SU-DHL-6 (cell line): ENCODE results near the gene CACNA2D4.

Experiments
- H2AFZ ChIP-seq: fragments of 200-600 bp; sonication (generic); 2 replicates; pipeline ENCODE4 v1.6.1; 2014; ENCODE audit warnings: low read depth, mild to moderate bottlenecking, moderate library complexity, mixed read lengths, antibody characterized with exemption, low read length; ENCODE audit not compliant: severe bottlenecking
- H3F3A ChIP-seq: fragments of 200-600 bp; shearing (Covaris generic); 2 replicates; pipeline ENCODE4 v1.6.0; 2016; ENCODE audit warnings: antibody characterized with exemption, mild to moderate bottlenecking; ENCODE audit not compliant: insufficient read depth
- H3K27ac ChIP-seq: fragments of 200-600 bp; sonication (generic); 2 replicates; pipeline ENCODE4 v1.5.1; 2016; ENCODE audit warnings: low read depth, mild to moderate bottlenecking, low read length, moderate library complexity, mixed read lengths
- H3K27me3 ChIP-seq: fragments of 200-600 bp; sonication (generic), shearing (Covaris generic); 2 replicates; pipeline ENCODE4 v1.6.0; 2014; ENCODE audit warnings: mild to moderate bottlenecking, low read length
- H3K36me3 ChIP-seq: fragments of 200-600 bp; sonication (generic); 2 replicates; pipeline ENCODE4 v1.6.1; 2014; ENCODE audit warnings: mild to moderate bottlenecking, low read length, mixed read lengths
- H3K4me2 ChIP-seq: fragments of 300-600, 200-600 bp; shearing (Covaris generic), sonication (generic); 2 replicates; pipeline ENCODE4 v1.6.0; 2014; ENCODE audit warnings: low read length, low read depth, mild to moderate bottlenecking; ENCODE audit not compliant: poor library complexity, severe bottlenecking
- H3K4me3 ChIP-seq: fragments of 200-600 bp; sonication (generic); 2 replicates; pipeline ENCODE4 v1.5.1; 2014; ENCODE audit warnings: antibody characterized with exemption, low read length, mild to moderate bottlenecking, mixed read lengths; ENCODE audit not compliant: insufficient read depth, poor library complexity, severe bottlenecking
- H3K79me2 ChIP-seq: fragments of 200-600 bp; sonication (generic); 2 replicates; pipeline ENCODE4 v1.6.1; 2014; ENCODE audit warnings: mild to moderate bottlenecking, low read length, moderate library complexity; ENCODE audit not compliant: insufficient read depth
- H3K9ac ChIP-seq: fragments of 200-600 bp; sonication (generic); 2 replicates; pipeline ENCODE4 v1.7.0; 2014; ENCODE audit warnings: mild to moderate bottlenecking, low read length
- H3K9me2 ChIP-seq: fragments of 200-600 bp; sonication (generic); replicated peaks from 2 replicates; pipeline ENCODE4 v1.6.1; 2014; ENCODE audit warnings: low read length; ENCODE audit not compliant: insufficient read depth
- H3K9me3 ChIP-seq: fragments of 200-600 bp; sonication (generic); 2 replicates; pipeline ENCODE4 v1.6.1; 2014; ENCODE audit warnings: low read length, mixed read lengths; ENCODE audit not compliant: insufficient read depth
- H4K20me1 ChIP-seq: fragments of 200-600 bp; sonication (generic); 2 replicates; pipeline ENCODE4 v1.6.1; 2014; ENCODE audit warnings: low read depth, mild to moderate bottlenecking, antibody characterized with exemption, low read length, moderate library complexity, mixed read lengths
- CTCF ChIP-seq: fragments of 200-600 bp; sonication (generic); IDR thresholded peaks from one replicate; pipeline ENCODE4 v1.5.1; 2017; ENCODE audit warnings: antibody characterized with exemption, mild to moderate bottlenecking, low read length, moderate library complexity; ENCODE audit not compliant: insufficient read depth, poor library complexity, severe bottlenecking
- EZH2phosphoT487 ChIP-seq: fragments of 200-600 bp; sonication (generic), shearing (Covaris generic); conservative IDR thresholded peaks from 2 replicates; pipeline ENCODE4 v1.6.1; 2018; ENCODE audit warnings: mild to moderate bottlenecking, antibody characterized with exemption, low read length, moderate library complexity, mixed read lengths

CACNA2D4 gene

GRCh38 chr12:1794440-1795090 is 123.9 kb downstream of the CACNA2D4 start:
- H3K9ac ChIP-seq, result no peak overlapping the region
- H4K20me1 ChIP-seq, result no peaks in the 10 kb centered on the region
- no peaks in the 10 kb centered on the region for H3K9me3 ChIP-seq
- H3K4me2 ChIP-seq, result no peak overlapping the region
- H3K36me3 ChIP-seq, result no peaks in the 10 kb centered on the region
- no peak overlapping the region for H2AFZ ChIP-seq
- no peaks in the 10 kb centered on the region for H3K27me3 ChIP-seq
- TF ChIP-seq CTCF (no peak), EZH2phosphoT487 (no peak)
- no peak overlapping the region for H3K4me3 ChIP-seq
- H3K27ac ChIP-seq, result no peak overlapping the region
- H3F3A ChIP-seq, result peaks cover 7% of the 10 kb centered on the region; the same call in 1 of the 2 replicates
- H3K79me2 ChIP-seq, result no peaks in the 10 kb centered on the region
- H3K9me2 ChIP-seq, result no peaks in the 10 kb centered on the region

- Histone ChIP-seq H3F3A (peaks cover 7% of the 10 kb centered on the region; the same call in 1 of the 2 replicates), H3K9me2 (no peaks in the 10 kb centered on the region), H3K36me3 (no peaks in the 10 kb centered on the region), H3K9me3 (no peaks in the 10 kb centered on the region), H3K4me2 (no peak overlapping the region), H3K4me3 (no peak overlapping the region), H3K79me2 (no peaks in the 10 kb centered on the region), H3K9ac (no peak overlapping the region), H4K20me1 (no peaks in the 10 kb centered on the region), H2AFZ (no peak overlapping the region), H3K27me3 (no peaks in the 10 kb centered on the region), H3K27ac (no peak overlapping the region)
- TF ChIP-seq EZH2phosphoT487, result no peak
Measured at GRCh38 chr12:1793426-1794210, 124.8 kb downstream of the CACNA2D4 start.

- no peaks in the 10 kb centered on the region for H3K79me2 ChIP-seq
- H3K36me3 ChIP-seq, result no peaks in the 10 kb centered on the region
- H3K4me2 ChIP-seq, result no peak overlapping the region
- peaks cover 7% of the 10 kb centered on the region; the same call in 1 of the 2 replicates for H3F3A ChIP-seq
- no peaks in the 10 kb centered on the region for H4K20me1 ChIP-seq
- H3K27me3 ChIP-seq, result no peaks in the 10 kb centered on the region
- no peak overlapping the region for H3K9ac ChIP-seq
- no peak overlapping the region for H3K4me3 ChIP-seq
- H3K9me3 ChIP-seq, result no peaks in the 10 kb centered on the region
- H3K9me2 ChIP-seq, result no peaks in the 10 kb centered on the region
- no peak overlapping the region for H3K27ac ChIP-seq
- TF ChIP-seq CTCF (no peak), EZH2phosphoT487 (no peak)
- H2AFZ ChIP-seq, result no peak overlapping the region
Measured at GRCh38 chr12:1792406-1792805, 126.0 kb downstream of the CACNA2D4 start.
